ENCODE measurements around the gene USB1. TPM values are rescaled to one million over a fixed set of nuclear protein-coding genes. Genes with fewer than 3 reads are reported as not detected.

USB1 gene
- total RNA-seq, 4 donors from 2014 or later, result 18.8 to 42.5 (median 33.4) TPM

- ATAC-seq (ENCODE audit: low FRiP score), result no peak
- TF ChIP-seq, protein P1, sequence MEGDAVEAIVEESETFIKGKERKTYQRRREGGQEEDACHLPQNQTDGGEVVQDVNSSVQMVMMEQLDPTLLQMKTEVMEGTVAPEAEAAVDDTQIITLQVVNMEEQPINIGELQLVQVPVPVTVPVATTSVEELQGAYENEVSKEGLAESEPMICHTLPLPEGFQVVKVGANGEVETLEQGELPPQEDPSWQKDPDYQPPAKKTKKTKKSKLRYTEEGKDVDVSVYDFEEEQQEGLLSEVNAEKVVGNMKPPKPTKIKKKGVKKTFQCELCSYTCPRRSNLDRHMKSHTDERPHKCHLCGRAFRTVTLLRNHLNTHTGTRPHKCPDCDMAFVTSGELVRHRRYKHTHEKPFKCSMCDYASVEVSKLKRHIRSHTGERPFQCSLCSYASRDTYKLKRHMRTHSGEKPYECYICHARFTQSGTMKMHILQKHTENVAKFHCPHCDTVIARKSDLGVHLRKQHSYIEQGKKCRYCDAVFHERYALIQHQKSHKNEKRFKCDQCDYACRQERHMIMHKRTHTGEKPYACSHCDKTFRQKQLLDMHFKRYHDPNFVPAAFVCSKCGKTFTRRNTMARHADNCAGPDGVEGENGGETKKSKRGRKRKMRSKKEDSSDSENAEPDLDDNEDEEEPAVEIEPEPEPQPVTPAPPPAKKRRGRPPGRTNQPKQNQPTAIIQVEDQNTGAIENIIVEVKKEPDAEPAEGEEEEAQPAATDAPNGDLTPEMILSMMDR (IDR thresholded peaks at IDR 0.05), result no peak
- no peak for DNase-seq (ENCODE audit: low spot score)
These were observed 28.2 kb downstream of the USB1 start for GRCh38 chr16:58029410-58029809.

GRCh38 chr16:58030136-58030840 is 29.1 kb downstream of the USB1 start:
- ATAC-seq (ENCODE audit: low FRiP score), result no peak
- DNase-seq (ENCODE audit: low spot score), result no peak
- TF ChIP-seq, protein P1 (IDR thresholded peaks at IDR 0.05), result no peak

DNA sequence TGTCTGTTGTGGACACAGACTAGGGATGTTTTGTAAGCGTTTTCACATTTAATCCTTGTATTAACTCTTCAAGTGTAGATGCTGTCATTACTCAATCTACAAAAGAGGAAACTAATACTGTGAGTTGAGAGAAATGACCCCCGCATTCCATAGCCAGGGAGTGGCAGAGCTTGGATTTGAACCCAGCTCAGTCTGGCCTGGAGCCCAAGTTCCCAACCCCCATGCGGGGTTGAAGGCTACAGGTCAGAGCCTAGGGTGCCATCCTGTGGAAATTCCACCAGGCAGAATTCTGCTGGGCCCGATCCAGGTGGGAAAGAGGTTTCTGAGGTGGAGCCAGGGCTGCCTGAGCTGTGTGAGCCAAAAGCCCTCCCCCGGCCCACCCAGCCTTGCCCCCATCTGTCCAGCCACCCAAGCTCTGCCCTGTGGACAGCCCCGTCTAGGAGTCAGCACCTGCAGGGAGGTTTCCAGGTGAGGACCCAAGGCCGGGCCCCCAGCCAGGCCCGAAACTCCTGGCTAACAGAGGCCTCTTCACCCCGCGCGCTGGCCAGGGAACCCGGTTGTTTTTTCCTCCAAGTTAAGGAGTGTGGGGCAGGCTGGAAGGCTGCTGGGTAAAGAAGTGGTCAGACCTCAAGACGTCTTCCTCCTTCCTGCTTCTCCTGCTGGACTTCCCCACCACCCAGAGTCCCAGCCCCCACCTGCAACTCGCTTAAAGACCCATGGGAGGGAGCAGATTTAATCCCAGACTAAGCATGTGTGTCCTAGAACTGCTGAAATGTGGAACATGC is 30.0 kb downstream of the USB1 start:
- TF ChIP-seq, protein P1 (IDR thresholded peaks at IDR 0.05), result no peak
- ATAC-seq (ENCODE audit: low FRiP score) (no peak), DNase-seq (ENCODE audit: low spot score) (no peak)

- TF ChIP-seq, protein P1 (IDR thresholded peaks at IDR 0.05), result no peak
- DNase-seq (ENCODE audit: low spot score), result no peak
- no peak for ATAC-seq (ENCODE audit: low FRiP score)
These were observed 31.6 kb downstream of the USB1 start for GRCh38 chr16:58032710-58033293.

DNA sequence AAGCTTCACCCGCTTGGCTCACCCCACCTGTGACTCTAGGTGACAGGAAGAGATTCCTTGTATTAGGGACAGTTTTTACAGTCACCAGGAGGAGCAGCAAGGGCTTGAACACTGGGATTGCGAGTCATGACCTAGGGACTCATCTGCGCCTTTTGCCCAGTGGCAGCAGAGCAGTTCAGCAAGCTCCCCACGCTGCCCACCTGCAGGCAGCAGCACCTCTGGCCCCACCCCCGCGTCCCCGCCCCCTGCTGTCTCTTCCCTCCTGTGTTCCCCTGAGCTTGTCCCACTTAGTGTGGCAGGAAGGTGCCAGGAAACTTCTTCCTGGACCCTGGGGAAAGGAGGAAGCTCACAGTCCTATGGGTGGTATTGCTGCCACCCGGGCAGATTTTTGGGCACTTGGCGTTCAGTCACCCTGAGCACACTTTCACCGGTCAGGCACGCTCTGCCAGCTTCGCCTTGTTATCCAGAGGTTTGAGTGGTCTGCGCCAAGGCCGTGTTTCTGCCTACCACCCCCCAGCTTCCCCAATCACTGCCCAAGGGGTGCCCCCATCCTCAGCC is 33.0 kb downstream of the USB1 start:
- no peak for ATAC-seq (ENCODE audit: low FRiP score)
- no peak for DNase-seq (ENCODE audit: low spot score)
- TF ChIP-seq, protein P1 (IDR thresholded peaks at IDR 0.05), result no peak

- DNase-seq (ENCODE audit: low spot score) (no peak), ATAC-seq (ENCODE audit: low FRiP score) (no peak)
- TF ChIP-seq, protein P1 (IDR thresholded peaks at IDR 0.05), result no peak
These were observed 33.6 kb downstream of the USB1 start for GRCh38 chr16:58034774-58035173.

Measured in omental fat pad (tissue), 4 donors.